ENCODE measurements around the gene SIMC1.

The SIMC1 gene

DNA sequence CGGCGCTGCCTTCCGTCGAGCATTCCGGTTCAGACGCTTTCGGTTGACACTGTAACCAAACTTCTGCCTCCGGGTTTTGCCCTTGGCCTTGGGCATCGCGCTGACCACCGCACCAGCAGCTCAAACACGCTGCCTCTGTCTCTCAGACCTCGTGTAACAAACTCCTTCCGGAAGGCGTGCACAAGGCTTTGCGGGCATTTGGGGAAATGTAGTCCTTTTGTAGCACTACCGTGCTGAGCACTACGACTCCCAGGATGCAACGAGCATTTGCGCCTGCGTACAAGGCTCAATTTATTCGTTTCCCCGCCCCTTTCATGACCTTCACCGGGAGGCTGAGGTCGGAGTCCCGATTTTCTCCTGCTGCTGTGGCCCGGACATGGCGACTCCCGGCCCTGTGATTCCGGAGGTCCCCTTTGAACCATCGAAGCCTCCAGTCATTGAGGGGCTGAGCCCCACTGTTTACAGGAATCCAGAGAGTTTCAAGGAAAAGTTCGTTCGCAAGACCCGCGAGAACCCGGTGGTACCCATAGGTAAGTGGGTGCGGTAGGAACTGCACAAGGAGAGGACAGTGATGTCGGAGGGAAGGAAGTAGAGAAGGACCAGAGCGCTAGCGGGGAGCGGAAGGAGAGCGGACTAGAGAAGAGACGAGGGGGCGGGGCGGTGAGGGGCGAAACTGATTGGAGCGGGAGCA, 150.4 kb downstream of the SIMC1 start, which contains the start of the genes HIGD2A and NOP16:
HIGD2A (plus strand) TSS at position 308 of the 691 bp plus-strand sequence; CDS start at position 377, 69 bp downstream.
NOP16 (minus strand) TSS at position 155 of the 691 bp plus-strand sequence; CDS start at position 96, 59 bp downstream.
- DNase-seq (ENCODE audit: low spot score), result peak; percentile 92

GRCh38 chr5:176389135-176390123, 151.2 kb downstream of the SIMC1 start:
- no peak for DNase-seq (ENCODE audit: low spot score)

DNA sequence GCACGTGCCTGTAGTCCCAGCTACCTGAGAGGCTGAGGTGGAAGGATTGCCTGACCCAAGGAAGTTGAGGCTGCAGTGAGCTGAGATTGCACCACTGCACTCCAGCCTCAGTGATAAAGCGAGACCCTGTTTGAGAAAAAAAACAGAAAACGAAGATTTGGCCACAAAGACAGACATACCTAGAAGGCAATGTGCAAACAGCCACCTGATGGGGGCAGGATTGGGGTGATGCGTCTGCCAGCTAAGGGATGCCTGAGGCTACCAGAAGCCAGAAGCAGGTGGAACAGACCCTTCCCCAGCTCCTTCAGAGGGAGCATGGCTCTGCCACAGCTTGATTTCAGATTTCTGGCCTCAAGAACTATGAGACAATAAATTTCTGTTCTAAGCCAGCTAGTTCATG, 153.3 kb downstream of the SIMC1 start:
- no peak for DNase-seq (ENCODE audit: low spot score)

DNA sequence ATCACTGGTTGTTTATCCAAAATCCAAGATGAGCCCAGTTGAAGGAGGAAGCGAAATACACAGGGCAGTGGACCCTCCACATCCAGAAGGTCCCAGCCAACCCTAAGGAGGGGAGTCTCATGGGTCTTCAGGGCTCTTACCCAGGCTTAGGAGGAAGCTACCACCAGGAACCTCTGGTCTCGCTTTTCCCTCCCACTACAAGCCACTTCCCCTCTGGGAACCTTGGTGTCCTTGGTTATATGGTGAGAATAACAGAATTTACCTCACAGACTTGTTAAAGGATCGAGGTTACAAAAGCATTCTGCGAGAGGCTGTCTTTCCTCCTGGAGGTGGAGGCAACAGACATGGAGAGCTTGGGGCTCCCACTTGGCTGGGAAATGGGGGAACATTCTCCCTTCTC, 153.8 kb downstream of the SIMC1 start:
- DNase-seq (ENCODE audit: low spot score), result no peak

- DNase-seq (ENCODE audit: low spot score), result no peak
Observed at GRCh38 chr5:176392526-176392925, 154.3 kb downstream of the SIMC1 start.

- DNase-seq (ENCODE audit: low spot score), result no peak
Observed at GRCh38 chr5:176394096-176394495, 155.9 kb downstream of the SIMC1 start.

- DNase-seq (ENCODE audit: low spot score), result no peak
Observed at GRCh38 chr5:176394881-176395675, 156.9 kb downstream of the SIMC1 start.

Data from D341Med (cell line).